Ovary (tissue), 3 donors: ENCODE results near the gene CEP170B.

ENCODE experiments used
- POLR2A ChIP-seq: fragments of 450-650 bp; IDR thresholded peaks from one replicate; pipeline ENCODE4 v1.6.1; 2017; ENCODE audit warnings: antibody characterized with exemption, mild to moderate bottlenecking, moderate library complexity
- TF ChIP-seq, protein P1 (sequence below), 3 donors: fragments of 450-650 bp in 2 of 3; fragments of 200-600 bp in 1 of 3; IDR thresholded peaks; one replicate each; pipeline versions ENCODE4 v1.5.1 to v1.8.0; 2016 to 2022; ENCODE audit warnings: antibody characterized with exemption in 3 of 3, mild to moderate bottlenecking in 1 of 3
- donor health status: DM: no; HTN: no; CAD: no.

DNA sequence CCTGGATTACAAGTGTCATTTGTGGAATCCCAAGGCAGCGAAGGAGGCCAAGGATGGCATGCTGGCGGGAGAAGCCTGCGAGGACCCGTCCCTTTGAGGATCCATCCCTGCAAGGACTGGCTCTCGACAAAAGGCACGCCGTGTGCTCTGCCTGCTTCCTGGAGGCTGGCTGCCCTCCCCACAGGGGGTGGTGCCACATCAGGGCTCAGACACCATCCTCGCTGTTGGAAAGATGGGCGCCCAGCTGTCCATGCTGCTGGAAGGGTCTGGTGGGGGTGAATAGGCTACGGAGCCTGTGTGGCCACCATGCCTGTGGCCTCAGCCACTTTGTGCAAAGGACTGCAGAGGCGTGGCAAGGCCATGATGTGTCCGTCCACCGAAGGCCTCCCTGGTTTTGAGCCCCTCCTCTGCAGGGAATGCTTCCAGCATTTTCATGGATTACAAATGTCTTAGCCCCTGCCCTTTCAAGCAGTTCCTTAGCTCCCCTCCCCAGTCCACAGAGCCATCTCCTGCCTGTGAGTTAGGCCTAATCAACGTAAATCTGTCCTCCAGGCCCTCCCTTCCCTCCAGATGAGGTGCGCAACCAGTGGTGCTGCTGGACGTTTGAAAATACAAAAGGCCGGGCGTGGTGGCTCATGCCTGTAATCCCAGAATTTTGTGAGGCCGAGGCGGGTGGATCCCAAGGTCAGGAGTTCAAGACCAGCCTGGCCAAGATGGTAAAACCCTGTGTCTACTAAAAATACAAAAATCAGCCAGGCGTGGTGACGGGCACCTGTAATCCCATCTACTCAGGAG, 42.0 kb upstream of the CEP170B start:
- TF ChIP-seq, protein P1, sequence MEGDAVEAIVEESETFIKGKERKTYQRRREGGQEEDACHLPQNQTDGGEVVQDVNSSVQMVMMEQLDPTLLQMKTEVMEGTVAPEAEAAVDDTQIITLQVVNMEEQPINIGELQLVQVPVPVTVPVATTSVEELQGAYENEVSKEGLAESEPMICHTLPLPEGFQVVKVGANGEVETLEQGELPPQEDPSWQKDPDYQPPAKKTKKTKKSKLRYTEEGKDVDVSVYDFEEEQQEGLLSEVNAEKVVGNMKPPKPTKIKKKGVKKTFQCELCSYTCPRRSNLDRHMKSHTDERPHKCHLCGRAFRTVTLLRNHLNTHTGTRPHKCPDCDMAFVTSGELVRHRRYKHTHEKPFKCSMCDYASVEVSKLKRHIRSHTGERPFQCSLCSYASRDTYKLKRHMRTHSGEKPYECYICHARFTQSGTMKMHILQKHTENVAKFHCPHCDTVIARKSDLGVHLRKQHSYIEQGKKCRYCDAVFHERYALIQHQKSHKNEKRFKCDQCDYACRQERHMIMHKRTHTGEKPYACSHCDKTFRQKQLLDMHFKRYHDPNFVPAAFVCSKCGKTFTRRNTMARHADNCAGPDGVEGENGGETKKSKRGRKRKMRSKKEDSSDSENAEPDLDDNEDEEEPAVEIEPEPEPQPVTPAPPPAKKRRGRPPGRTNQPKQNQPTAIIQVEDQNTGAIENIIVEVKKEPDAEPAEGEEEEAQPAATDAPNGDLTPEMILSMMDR (IDR thresholded peaks at IDR 0.05): no peak
- no peak for TF ChIP-seq POLR2A
